Measurements from ENCODE around the gene HOOK1. TPM values are rescaled to one million over a fixed set of nuclear protein-coding genes. Genes with fewer than 3 reads are reported as not detected.
"Not testable (repeated sequence)": the region's sequence is repeated elsewhere in the genome, so short reads cannot be mapped to it uniquely, and the experiment has no call there.

The HOOK1 gene
- total and polyA plus RNA-seq, 4 donors: 6.5 to 14.9 (median 10.4) TPM

- Histone ChIP-seq H3K9me3 (ENCODE audit: control insufficient read depth, insufficient read depth, low read length) (no peaks in the 10 kb centered on the region), H3K4me1 (ENCODE audit: control insufficient read depth, insufficient read depth, low read length) (peaks cover 16% of the 10 kb centered on the region), H3K27ac (ENCODE audit: low read depth, low read length) (no peak overlapping the region), H3K27me3 (ENCODE audit: control insufficient read depth, insufficient read depth, low read length) (peaks cover 26% of the 10 kb centered on the region), H3K36me3 (ENCODE audit: control insufficient read depth, insufficient read depth, low read length) (no peaks in the 10 kb centered on the region), H3K4me3 (ENCODE audit: low read depth, low read length) (no peak overlapping the region)
- 58% methylated on average over 3 of the region's 5 CpGs for WGBS (ENCODE audit: insufficient coverage)
- DNase-seq (ENCODE audit: low read depth in 4 of 6, low spot score in 6 of 6): no peak
Measured at GRCh38 chr1:59816318-59816878, 1.6 kb downstream of the HOOK1 start.

GRCh38 chr1:59819566-59820438 is 5.1 kb downstream of the HOOK1 start:
- Histone ChIP-seq H3K4me1 (ENCODE audit: control insufficient read depth, insufficient read depth, low read length) (peaks cover 7% of the 10 kb centered on the region), H3K9me3 (ENCODE audit: control insufficient read depth, insufficient read depth, low read length) (no peaks in the 10 kb centered on the region), H3K27ac (ENCODE audit: low read depth, low read length) (no peak overlapping the region), H3K4me3 (ENCODE audit: low read depth, low read length) (no peak overlapping the region), H3K36me3 (ENCODE audit: control insufficient read depth, insufficient read depth, low read length) (no peaks in the 10 kb centered on the region), H3K27me3 (ENCODE audit: control insufficient read depth, insufficient read depth, low read length) (peaks cover 11% of the 10 kb centered on the region)
- no peak for DNase-seq (ENCODE audit: low read depth in 4 of 6, low spot score in 6 of 6)

- DNase-seq (ENCODE audit: low read depth in 4 of 6, low spot score in 6 of 6): peak in 1 of 6 donors; percentile 10
- no peaks in the 10 kb centered on the region for H3K4me1 ChIP-seq (ENCODE audit: control insufficient read depth, insufficient read depth, low read length)
- no peak overlapping the region for H3K27ac ChIP-seq (ENCODE audit: low read depth, low read length)
- H3K9me3 ChIP-seq (ENCODE audit: control insufficient read depth, insufficient read depth, low read length): no peaks in the 10 kb centered on the region
- H3K4me3 ChIP-seq (ENCODE audit: low read depth, low read length): no peak overlapping the region
- 100% methylated on average over 1 of the region's 4 CpGs for WGBS (ENCODE audit: insufficient coverage)
- H3K27me3 ChIP-seq (ENCODE audit: control insufficient read depth, insufficient read depth, low read length): no peaks in the 10 kb centered on the region
- no peaks in the 10 kb centered on the region for H3K36me3 ChIP-seq (ENCODE audit: control insufficient read depth, insufficient read depth, low read length)
Measured at GRCh38 chr1:59827055-59827643, 12.4 kb downstream of the HOOK1 start.

- Histone ChIP-seq H3K9me3 (ENCODE audit: control insufficient read depth, insufficient read depth, low read length) (no peaks in the 10 kb centered on the region), H3K36me3 (ENCODE audit: control insufficient read depth, insufficient read depth, low read length) (no peaks in the 10 kb centered on the region), H3K27me3 (ENCODE audit: control insufficient read depth, insufficient read depth, low read length) (no peaks in the 10 kb centered on the region), H3K4me3 (ENCODE audit: low read depth, low read length) (no peak overlapping the region), H3K4me1 (ENCODE audit: control insufficient read depth, insufficient read depth, low read length) (no peaks in the 10 kb centered on the region), H3K27ac (ENCODE audit: low read depth, low read length) (no peak overlapping the region)
- DNase-seq (ENCODE audit: low read depth in 4 of 6, low spot score in 6 of 6): no peak
- no CpG with 5 or more reads among the region's 1 CpG for WGBS (ENCODE audit: insufficient coverage)
Measured at GRCh38 chr1:59828160-59828559, 13.4 kb downstream of the HOOK1 start.

- 71% methylated on average over 2 of the region's 2 CpGs for WGBS (ENCODE audit: insufficient coverage)
- H3K4me3 ChIP-seq (ENCODE audit: low read depth, low read length): no peak overlapping the region
- no peaks in the 10 kb centered on the region for H3K9me3 ChIP-seq (ENCODE audit: control insufficient read depth, insufficient read depth, low read length)
Measured at GRCh38 chr1:59831529-59831928, 16.8 kb downstream of the HOOK1 start.

GRCh38 chr1:59833022-59833421 is 18.3 kb downstream of the HOOK1 start:
- no peaks in the 10 kb centered on the region for H3K36me3 ChIP-seq (ENCODE audit: control insufficient read depth, insufficient read depth, low read length)
- WGBS (ENCODE audit: insufficient coverage): no CpG with 5 or more reads among the region's 2 CpGs
- H3K9me3 ChIP-seq (ENCODE audit: control insufficient read depth, insufficient read depth, low read length): no peaks in the 10 kb centered on the region
- H3K4me1 ChIP-seq (ENCODE audit: control insufficient read depth, insufficient read depth, low read length): no peaks in the 10 kb centered on the region
- H3K27ac ChIP-seq (ENCODE audit: low read depth, low read length): no peak overlapping the region
- no peaks in the 10 kb centered on the region for H3K27me3 ChIP-seq (ENCODE audit: control insufficient read depth, insufficient read depth, low read length)
- H3K4me3 ChIP-seq (ENCODE audit: low read depth, low read length): no peak overlapping the region
- DNase-seq (ENCODE audit: low read depth in 4 of 6, low spot score in 6 of 6): no peak

More at GRCh38 chr1:59831529-59831928, 16.8 kb downstream of the HOOK1 start:
- no peak for DNase-seq (ENCODE audit: low read depth in 4 of 6, low spot score in 6 of 6)
- no peaks in the 10 kb centered on the region for H3K27me3 ChIP-seq (ENCODE audit: control insufficient read depth, insufficient read depth, low read length)
- H3K36me3 ChIP-seq (ENCODE audit: control insufficient read depth, insufficient read depth, low read length): no peaks in the 10 kb centered on the region
- H3K4me1 ChIP-seq (ENCODE audit: control insufficient read depth, insufficient read depth, low read length): no peaks in the 10 kb centered on the region
- H3K27ac ChIP-seq (ENCODE audit: low read depth, low read length): no peak overlapping the region

- WGBS (ENCODE audit: insufficient coverage): no CpG with 5 or more reads among the region's 3 CpGs
- H3K36me3 ChIP-seq (ENCODE audit: control insufficient read depth, insufficient read depth, low read length): no peaks in the 10 kb centered on the region
Measured at GRCh38 chr1:59833991-59834390, 19.2 kb downstream of the HOOK1 start.

GRCh38 chr1:59837857-59838256 is 23.1 kb downstream of the HOOK1 start:
- H3K27me3 ChIP-seq (ENCODE audit: control insufficient read depth, insufficient read depth, low read length); H3K4me3 ChIP-seq (ENCODE audit: low read depth, low read length); H3K36me3 ChIP-seq (ENCODE audit: control insufficient read depth, insufficient read depth, low read length); H3K27ac ChIP-seq (ENCODE audit: low read depth, low read length); H3K9me3 ChIP-seq (ENCODE audit: control insufficient read depth, insufficient read depth, low read length); H3K4me1 ChIP-seq (ENCODE audit: control insufficient read depth, insufficient read depth, low read length); DNase-seq (ENCODE audit: low read depth in 4 of 6, low spot score in 6 of 6): not testable (repeated sequence)
- no CpG with 5 or more reads among the region's 1 CpG for WGBS (ENCODE audit: insufficient coverage)

More at GRCh38 chr1:59833991-59834390, 19.2 kb downstream of the HOOK1 start:
- H3K9me3 ChIP-seq (ENCODE audit: control insufficient read depth, insufficient read depth, low read length): no peaks in the 10 kb centered on the region
- H3K27me3 ChIP-seq (ENCODE audit: control insufficient read depth, insufficient read depth, low read length): no peaks in the 10 kb centered on the region
- no peaks in the 10 kb centered on the region for H3K4me1 ChIP-seq (ENCODE audit: control insufficient read depth, insufficient read depth, low read length)
- no peak overlapping the region for H3K27ac ChIP-seq (ENCODE audit: low read depth, low read length)
- no peak for DNase-seq (ENCODE audit: low read depth in 4 of 6, low spot score in 6 of 6)
- no peak overlapping the region for H3K4me3 ChIP-seq (ENCODE audit: low read depth, low read length)

- 100% methylated on average over 1 of the region's 2 CpGs for WGBS (ENCODE audit: insufficient coverage)
- Histone ChIP-seq H3K9me3 (ENCODE audit: control insufficient read depth, insufficient read depth, low read length) (no peaks in the 10 kb centered on the region), H3K4me3 (ENCODE audit: low read depth, low read length) (no peak overlapping the region), H3K4me1 (ENCODE audit: control insufficient read depth, insufficient read depth, low read length) (no peaks in the 10 kb centered on the region), H3K27me3 (ENCODE audit: control insufficient read depth, insufficient read depth, low read length) (no peaks in the 10 kb centered on the region), H3K36me3 (ENCODE audit: control insufficient read depth, insufficient read depth, low read length) (no peaks in the 10 kb centered on the region), H3K27ac (ENCODE audit: low read depth, low read length) (no peak overlapping the region)
- no peak for DNase-seq (ENCODE audit: low read depth in 4 of 6, low spot score in 6 of 6)
Measured at GRCh38 chr1:59845091-59845490, 30.3 kb downstream of the HOOK1 start.

Data from spinal cord (tissue), 10 donors.